Activated CD4-positive, alpha-beta T cell treated with anti-CD3 and anti-CD28 coated beads for 24 hours (primary cell): ENCODE data around the gene TRPM2.

ENCODE experiments used
- DNase-seq, 2 donors: peaks; one replicate each; pipeline ENCODE4 v3.0.0-alpha.2; 2020; ENCODE audit warnings: low read depth in 2 of 2

TRPM2 gene

DNA sequence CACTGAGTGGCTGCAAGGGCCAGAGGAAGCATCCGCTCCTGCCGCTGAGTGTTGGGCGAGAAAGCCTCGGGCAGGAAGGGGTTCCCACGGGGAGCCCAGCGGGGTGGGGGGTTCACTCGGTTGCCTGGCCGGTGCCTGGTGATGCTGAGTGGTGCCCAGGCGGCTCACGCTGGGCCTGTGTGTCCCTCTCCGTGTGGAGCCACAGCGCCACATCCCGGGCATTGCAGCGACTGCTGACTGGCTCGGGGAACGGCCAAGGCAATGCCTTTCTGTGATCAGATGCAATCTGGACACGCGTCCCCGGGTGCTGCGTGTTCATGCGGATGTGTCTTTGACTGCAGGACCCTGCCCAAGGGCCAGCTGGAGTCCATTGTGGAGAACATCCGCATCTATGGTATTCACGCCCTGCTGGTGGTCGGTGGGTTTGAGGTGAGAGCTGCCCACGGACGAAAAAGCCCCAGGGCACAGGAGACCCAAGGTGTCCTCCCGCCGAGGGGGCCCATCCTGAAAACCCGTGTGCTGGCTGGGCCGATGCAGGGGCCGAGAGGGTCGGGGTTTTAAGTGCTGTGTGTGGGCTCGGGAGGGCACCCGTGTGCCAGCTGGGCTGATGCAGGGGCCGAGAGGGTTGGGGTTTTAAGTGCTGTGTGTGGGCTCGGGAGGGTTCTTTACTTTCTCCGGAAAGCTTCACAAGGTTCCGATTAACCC lies 30.6 kb upstream of the TRPM2 start:
- DNase-seq, result no peak

DNA sequence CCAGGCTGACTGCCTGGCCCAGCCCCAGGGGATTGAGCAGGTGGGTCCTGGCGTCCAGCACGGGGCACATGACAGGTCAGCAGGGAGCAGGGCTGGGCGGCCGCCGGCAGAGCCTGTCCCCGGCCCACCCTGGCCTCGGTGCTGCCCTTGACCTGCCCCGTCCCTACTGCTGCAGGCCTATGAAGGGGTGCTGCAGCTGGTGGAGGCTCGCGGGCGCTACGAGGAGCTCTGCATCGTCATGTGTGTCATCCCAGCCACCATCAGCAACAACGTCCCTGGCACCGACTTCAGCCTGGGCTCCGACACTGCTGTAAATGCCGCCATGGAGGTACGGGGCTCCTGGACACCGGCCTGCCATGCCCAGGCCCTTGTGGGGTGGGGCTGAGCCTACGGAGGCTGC lies 29.8 kb upstream of the TRPM2 start:
- no peak for DNase-seq

DNA sequence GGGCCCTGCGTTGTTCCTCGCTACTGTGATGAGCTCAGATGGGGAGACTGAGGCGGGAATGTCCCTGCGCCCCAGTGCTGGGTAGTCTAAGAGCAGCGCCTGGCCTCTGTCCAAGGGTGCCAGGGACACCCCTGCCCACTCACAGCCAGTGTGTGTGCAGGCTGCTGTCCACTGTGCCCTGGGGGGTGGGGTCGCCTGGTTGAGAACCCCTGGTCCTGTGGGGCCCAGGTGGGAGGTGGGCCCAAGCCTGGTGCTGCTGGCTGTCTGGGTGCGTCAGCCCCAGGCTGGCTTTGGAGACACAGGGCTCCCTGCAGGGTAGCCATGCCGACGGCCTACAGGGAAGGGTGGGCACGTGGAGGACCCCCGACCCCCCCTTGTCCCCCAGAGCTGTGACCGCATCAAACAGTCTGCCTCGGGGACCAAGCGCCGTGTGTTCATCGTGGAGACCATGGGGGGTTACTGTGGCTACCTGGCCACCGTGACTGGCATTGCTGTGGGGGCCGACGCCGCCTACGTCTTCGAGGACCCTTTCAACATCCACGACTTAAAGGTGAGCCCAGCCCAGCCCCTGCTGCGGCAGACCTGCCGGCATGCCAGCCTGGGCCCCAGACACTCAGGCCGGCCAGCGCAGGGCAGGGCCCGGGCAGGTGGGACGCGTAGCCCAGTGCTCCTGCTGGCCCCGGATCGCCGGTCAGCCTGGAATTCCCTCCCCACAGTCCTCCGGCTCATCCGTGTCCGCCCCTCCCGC lies 29.1 kb upstream of the TRPM2 start:
- DNase-seq, result no peak

DNA sequence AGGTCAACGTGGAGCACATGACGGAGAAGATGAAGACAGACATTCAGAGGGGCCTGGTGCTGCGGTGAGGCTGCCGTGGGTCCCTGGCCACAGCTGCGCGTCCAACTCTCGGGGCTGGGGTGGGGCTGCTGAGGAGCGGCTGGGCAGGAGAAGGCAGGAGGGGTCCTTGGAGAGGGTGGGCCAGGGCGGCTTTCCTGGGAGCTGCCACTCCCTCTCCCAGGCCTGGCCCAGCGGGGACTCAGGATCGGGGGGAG lies 28.6 kb upstream of the TRPM2 start:
- DNase-seq, result no peak

DNA sequence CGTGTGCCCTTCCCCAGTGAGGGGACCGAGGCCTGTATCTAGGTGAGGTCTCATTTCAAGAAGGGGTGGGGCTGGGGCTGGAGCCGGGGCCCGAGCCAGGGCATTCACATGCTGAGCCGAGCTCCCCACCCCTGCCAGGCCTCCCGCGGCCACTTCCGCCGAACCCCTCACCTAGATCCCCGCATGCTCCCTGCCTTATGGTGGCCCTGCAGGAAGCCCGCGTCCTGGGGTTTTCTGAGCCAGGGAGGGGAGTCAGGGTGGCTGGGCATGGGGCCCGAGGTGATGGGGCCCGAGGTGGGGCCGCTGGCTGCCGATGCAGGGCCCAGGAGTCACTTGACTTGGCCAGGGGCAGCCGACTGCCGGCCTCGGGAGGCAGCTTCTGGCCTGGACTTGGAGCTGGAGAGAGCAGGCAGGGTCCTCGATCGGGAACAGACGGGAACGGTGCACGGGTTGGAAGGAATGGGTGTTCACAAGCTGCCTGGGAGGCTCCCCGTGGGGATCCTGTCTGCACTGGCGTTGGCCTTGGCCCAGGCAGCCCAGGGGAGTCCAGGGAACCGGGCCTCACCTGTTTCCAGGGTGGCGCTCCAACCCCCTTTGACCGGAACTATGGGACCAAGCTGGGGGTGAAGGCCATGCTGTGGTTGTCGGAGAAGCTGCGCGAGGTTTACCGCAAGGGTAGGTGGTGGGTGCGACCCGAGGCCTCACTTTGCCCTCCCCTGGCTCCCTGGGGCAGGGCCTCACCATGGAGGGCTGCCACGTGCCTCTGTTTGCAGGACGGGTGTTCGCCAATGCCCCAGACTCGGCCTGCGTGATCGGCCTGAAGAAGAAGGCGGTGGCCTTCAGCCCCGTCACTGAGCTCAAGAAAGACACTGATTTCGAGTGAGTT lies 27.8 kb upstream of the TRPM2 start:
- DNase-seq, result no peak

DNA sequence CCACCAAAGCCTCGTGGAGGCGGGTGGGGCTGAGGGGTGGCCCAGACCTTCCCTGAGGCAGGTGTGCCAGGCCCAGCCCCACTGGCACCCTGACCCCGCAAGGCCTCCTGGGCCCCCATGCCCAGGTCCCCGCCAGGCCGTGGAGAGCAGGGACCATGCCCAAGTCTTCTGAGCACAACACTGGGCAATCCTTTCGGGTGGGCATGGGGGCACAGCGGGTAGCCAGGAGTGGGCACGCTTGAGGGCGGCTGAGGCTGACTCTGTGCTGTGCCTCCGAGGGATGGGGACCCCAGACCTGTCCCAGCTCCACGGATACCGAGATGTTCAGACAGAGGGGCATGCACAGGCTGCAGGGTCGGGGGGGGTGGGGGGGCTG lies 27.2 kb upstream of the TRPM2 start:
- DNase-seq, result no peak

DNA sequence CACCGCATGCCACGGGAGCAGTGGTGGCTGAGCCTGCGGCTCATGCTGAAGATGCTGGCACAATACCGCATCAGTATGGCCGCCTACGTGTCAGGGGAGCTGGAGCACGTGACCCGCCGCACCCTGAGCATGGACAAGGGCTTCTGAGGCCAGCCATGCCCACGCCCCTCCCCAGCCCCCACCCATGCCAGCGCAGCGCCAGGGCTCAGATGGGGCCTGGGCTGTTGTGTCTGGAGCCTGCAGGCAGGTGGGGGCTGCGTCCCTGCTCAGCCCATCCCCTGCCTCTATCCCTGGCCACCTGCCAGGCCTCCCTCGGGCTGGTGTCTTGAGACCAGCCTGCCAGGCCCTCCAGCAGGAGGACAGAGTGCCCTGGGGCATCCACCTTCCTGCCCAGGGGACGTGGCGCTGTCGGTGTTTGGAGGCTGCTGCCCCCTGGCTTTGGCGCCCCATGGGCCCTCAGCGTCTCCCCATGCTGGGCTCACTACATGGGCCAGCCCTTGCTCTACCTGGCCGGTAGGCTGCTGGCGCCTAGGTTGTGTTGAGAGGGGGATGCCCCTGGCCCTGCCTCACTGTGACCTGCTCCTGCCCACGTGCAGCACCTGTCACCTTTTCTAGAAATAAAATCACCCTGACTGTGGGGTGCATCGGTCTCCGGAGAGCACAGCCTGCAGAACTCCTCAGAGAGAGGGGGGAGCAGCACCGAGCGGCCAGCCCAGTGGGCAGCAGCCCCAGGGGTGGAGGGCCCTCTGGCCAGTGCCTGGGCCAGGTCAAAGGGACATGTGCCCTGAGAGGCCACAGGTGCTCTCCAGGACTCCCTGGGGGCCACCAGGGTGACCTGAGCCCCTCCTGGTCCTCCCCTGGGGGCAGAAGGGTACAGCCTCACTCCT lies 26.5 kb upstream of the TRPM2 start:
- no peak for DNase-seq

DNA sequence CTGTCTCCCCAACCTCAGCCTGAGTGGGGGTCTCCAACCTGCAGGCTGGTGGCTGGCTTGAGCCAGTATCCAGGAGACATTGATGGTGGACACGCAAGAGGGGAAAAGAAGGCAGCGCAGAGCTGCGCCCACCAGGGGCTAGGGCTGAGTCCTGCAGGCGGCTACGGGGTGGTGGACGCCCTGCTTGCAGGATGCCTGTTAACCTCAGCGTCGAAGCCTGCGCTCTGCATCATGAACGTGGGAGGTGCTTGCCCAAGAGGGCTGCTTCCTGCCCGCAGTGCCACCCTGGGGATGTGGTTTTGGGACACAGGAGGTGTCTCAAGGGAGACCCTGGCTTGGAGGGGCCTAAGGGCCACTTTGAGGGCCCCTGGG lies 25.8 kb upstream of the TRPM2 start:
- no peak for DNase-seq

DNA sequence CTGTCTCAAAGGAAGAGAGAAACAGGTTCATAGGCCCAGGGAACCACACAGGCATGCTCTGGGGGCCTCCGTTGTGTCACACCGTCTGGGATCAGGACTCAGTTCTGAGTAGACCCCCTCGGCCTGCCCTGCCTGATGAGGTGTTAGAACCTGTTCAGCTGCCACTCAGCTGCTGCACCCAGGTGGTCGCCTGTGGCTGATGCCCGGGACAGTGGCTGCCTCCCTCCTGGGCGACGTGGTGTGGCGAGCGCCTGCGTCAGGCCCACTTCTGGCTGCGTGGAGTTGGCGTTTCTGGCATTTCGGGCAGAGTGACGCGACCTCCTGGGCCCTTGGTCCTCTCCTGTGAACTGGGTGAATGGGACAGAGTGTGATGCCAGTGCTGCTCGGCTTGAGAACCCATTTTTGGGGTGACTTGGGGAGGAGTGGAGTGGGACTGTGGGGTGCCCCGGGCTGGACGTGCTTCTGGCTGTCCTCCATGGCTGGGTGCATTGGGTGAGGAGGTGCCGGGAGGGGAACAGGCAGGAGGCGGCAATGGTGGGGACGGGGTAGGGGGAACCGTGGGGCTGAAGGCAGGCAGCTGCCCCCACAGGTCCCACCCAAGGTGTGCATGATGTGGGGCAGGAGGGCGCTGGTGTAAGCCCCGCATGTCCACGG lies 25.1 kb upstream of the TRPM2 start:
- no peak for DNase-seq

DNA sequence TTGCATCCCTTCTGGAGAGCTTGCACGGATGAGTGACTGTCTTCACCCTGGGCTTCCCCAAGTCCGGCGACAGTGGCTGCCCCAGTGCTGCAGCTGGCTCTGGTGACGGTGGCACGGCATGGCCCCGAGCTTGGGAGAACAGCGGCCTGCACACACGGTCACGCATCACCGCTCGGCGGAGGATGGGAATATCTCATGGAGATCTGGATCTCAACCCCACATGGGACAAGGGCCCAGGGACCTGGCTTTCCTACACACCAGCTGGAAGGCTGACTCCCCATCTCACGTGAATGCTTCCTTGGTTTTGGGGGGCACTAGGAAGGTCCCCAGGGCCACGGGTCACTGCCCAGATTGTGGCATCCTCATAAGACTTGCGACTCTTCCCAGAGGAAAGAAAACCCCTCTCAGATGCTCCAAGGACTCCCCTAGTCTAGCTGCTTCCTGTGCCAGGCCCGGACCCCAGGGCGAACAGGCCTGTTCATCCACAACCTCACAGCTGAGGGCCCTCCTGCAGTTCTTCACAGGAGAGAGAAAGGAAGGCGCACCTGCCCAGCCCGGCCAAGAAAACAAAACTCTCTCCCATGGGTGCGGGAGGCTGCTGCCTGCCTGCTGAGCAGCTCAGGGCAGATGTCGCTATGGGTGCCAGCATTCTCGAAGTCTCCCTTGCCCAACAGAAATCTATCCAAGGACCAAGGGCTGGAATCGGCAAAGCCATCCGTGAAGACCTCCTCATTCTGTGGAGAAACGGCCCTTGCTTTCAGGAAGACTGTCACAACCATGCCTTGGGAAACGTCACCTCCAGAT lies 24.1 kb upstream of the TRPM2 start:
- DNase-seq, result no peak

DNA sequence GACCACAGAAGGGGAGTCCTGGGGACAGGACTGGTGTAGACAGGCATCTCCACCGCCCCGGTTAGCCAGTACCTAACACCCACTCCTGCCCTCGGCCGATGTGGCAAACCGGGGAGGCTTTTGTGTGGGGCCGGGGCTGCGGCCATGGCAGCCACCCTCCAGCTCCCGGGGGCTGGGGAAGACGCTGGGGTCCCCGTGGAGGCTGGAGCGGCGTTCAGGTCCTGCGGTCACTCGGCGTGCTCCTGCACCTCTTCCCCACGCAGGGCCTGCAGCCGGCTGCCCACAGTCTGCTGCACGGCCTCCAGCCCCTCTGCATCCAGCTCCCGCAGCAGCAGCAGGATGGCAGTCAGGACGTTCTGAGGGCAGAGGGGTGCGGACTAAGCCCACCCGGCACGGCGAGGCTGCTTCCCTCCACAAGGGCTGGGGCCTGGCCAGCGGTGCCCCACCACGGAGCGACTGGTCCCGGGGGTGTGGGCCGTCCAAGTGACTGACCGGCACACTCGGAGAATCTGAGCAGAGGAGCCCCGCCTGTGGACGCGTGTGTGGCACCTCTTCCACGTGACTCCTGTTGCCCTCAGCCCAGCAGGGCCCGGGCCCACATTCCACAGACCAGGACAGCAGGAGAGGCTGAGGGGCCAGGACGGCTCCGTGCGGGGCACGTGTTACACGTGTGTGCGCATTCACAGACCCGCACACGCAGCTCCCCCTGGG lies 23.3 kb upstream of the TRPM2 start:
- no peak for DNase-seq

DNA sequence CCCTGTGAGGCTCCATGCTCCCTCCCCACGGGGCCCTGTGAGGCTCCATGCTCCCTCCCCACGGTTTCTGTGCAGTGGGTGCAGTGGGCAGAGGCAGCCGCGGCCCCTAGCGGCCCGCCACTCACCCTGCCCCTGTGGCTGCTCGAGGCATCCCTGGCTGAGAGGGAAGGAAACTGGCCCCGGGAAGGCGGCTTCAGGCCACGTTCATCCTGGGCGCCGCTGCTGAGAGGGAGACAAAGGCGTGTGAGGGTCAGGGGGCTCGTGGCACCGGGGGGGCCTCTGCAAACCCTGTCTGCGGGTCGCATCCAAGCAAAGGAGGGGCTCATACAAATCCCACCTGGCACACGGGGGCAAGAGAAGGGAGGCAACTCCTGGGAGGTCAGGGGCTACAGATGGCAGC lies 22.7 kb upstream of the TRPM2 start:
- no peak for DNase-seq

DNA sequence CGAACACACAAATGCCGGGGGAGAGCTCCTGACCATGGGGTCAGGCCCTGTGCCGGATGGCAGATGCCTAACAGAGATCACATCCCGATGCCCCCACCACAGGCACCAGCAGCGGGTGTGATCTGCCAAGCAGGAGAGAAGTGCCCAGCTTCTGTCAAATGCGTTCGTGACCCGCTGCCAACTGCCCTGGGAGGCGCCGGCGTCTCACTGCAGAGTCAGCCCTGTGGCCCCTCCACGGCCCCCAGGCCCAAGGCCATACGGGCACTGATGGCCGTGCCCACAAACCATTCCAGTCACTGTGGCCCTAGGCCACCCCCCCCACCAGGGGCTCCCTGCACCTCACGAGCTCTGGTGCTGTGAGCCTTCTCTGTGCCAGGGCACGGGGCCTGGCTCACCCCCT lies 22.2 kb upstream of the TRPM2 start:
- DNase-seq, result no peak

DNA sequence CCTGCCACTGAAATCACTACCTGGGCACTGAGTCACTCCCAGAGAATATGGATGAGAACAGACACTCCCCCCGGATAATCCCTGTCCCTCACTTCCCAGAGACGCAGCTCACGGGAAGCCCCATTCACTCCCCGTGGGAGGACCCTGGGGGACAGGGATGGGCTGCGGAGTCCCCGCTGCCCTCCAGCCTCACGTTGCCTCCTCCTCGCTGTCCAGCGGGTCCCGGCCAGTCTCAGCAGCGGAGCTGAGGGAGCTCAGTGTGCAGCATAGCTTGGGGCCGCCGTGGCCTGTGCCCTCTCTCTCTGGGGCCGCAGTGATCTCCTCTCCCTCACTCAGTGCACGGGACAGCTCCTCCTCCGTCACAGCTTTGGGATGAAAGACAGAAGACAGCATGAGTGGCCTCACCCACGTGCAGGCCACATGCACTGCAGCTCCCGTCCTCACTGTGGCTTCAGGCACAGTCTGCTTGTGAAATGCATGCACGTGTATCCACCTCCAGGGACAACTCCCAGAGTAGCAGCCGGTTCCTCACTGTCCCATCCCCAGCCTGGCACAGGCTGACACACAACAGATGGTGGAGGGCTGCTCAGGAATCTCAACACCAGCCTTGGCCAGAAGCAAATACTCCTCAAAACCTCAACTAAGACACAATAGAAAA lies 21.6 kb upstream of the TRPM2 start:
- DNase-seq, result no peak

DNA sequence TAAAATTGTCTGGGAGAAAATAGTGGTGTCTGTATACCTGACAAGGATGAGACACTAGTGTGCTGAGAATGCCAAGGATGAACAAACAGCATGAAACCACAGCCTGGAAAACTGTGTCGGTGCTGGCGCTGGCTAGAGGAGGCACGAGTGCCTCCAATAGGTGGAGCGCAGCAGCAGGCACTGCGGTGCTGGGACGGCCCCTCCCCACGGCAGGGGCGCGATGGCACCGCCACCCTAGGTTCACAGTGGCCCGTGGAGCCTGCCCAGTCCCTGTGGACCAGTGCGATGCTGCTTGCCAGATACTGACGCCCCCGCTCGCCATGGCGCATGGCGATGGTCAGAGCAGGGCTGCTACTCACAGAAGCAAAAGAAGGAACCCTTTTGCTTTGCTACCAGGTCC lies 21.0 kb upstream of the TRPM2 start:
- DNase-seq, result no peak

DNA sequence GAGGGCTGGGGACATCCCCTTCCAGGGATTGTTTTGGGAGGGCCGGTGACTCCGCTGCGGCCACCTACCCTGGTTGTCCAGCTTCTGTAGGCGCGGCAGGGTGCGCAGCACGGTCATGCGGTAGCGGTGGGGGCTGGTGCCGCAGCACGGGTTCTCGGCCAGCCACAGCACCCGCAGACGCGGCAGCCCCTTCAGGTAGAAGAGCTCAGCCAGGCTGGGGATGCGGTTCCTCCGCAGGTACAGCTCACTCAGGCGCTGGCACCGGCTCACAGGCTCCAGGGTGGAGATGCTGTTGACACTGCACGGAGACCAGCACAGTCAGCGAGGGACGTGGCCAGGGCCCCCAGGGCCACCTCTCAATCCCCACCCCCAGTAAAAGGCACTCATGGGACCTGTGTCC lies 20.5 kb upstream of the TRPM2 start:
- DNase-seq, result no peak

DNA sequence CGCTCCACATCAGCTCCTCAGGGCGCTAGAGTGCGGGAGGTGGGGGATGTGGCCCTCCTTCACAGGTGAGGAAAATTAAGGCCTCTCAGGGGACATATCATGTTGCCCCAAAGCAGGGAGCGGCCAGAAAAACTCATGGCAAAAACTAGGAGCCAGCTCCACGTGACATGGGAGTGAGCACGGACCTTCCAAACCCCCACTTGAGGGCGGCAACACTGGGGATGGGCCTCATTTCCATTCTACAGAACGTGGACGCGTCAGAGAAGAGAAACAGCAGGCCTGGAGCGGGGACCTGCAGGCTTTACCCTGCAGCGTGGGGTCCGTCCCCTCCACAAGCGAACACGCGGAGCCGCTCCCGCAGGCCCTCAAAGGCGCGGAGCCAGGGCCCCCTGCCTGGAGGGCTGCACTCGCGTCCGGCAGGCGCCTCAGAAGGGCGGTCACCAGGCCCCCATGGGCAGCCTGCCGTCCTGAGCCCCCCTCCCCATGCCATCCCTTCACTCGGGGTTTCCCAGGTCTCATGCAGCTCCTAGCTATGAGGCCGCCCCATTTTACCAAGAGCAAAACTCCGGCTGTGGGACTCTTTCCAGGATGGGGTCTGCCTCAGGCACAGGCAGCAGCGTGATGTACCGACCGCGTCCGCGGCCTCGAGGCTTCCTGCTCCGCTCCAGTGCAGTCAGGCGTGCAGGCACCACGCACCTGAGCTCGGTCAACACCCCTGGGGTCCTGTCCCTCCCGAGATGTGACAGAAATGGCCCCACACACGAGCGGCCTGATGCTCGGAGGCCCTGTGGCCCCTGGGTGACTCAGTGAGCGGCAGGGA lies 19.7 kb upstream of the TRPM2 start:
- no peak for DNase-seq

DNA sequence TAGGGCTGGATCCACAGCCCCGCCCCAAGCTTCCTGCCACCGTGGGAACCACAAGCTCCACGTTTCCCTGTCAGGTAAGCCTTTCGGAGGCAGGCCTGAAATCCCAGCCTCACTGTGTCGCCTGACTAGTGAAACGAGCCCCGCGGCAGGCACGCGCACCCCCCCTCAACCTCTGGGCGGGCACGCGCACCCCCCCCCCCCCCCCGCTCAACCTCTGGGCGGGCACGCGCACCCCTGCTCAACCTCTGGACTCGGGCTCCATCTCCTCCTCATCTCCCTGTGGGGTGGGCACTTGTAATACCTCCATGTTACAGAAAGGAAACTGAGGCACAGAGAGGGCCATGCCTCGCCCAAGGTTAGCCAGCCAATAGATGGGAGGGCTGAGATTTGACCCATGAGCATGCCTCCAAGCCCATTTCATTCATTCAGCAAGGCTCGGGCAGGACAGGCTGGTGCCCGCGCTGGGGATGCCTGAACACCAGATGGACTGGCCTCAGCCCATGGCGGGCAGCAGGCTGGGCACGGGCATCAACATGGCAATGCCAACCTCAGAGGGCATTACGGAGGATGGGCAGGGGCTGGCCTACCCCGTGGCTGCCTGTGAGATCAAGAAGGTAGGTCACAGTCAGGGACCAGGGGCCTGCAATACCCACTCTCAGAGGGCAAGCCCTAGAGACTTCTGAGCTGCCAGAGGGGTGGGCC lies 18.9 kb upstream of the TRPM2 start:
- DNase-seq, result no peak
